Loucy (cell line): ENCODE measurements around the gene OR6S1.

ENCODE experiments used
- H2AFZ ChIP-seq: fragments of 200-600 bp; sonication (generic); 2 replicates; pipeline ENCODE4 v1.6.0; 2016; ENCODE audit warnings: antibody characterized with exemption, mild to moderate bottlenecking, low read length, moderate library complexity
- H3F3A ChIP-seq: fragments of 200-600 bp; 2 replicates; pipeline ENCODE4 v1.6.0; 2016; ENCODE audit warnings: antibody characterized with exemption, low read depth, mild to moderate bottlenecking
- H3K27me3 ChIP-seq: fragments of 200-600 bp; sonication (generic); 2 replicates; pipeline ENCODE4 v1.6.1; 2014; ENCODE audit warnings: low read length, mild to moderate bottlenecking; ENCODE audit not compliant: insufficient read depth, poor library complexity, severe bottlenecking
- H3K36me3 ChIP-seq: fragments of 200-600 bp; sonication (generic); 2 replicates; pipeline ENCODE4 v1.6.1; 2016; ENCODE audit warnings: low read length; ENCODE audit not compliant: insufficient read depth
- H3K4me1 ChIP-seq: fragments of 200-600 bp; sonication (generic); 2 replicates; pipeline ENCODE4 v1.5.1; 2014; ENCODE audit warnings: low read length, mild to moderate bottlenecking; ENCODE audit not compliant: insufficient read depth, poor library complexity, severe bottlenecking
- H3K4me2 ChIP-seq: fragments of 200-600 bp; sonication (generic); 2 replicates; pipeline ENCODE4 v1.6.0; 2014; ENCODE audit warnings: antibody characterized with exemption, low read length, low read depth, mild to moderate bottlenecking; ENCODE audit not compliant: poor library complexity, severe bottlenecking
- H3K4me3 ChIP-seq: fragments of 200-600 bp; sonication (generic); 2 replicates; pipeline ENCODE4 v1.5.1; 2014; ENCODE audit warnings: low read length, mild to moderate bottlenecking, mixed read lengths; ENCODE audit not compliant: poor library complexity, severe bottlenecking
- H3K79me2 ChIP-seq: fragments of 200-600 bp; sonication (generic); 2 replicates; pipeline ENCODE4 v1.6.1; 2014; ENCODE audit warnings: low read length; ENCODE audit not compliant: insufficient read depth
- H3K9ac ChIP-seq: fragments of 200-600 bp; sonication (generic); 2 replicates; pipeline ENCODE4 v1.6.0; 2014; ENCODE audit warnings: mild to moderate bottlenecking, low read depth, low read length, moderate library complexity; ENCODE audit not compliant: poor library complexity, severe bottlenecking
- H3K9me2 ChIP-seq: fragments of 200-600 bp; sonication (generic); replicated peaks from 2 replicates; pipeline ENCODE4 v1.6.1; 2016; ENCODE audit warnings: low read depth, low read length, mixed read lengths
- H3K9me3 ChIP-seq: fragments of 200-600 bp; sonication (generic); 2 replicates; pipeline ENCODE4 v1.6.1; 2014; ENCODE audit warnings: mild to moderate bottlenecking, antibody characterized with exemption, low read length, low read depth; ENCODE audit not compliant: insufficient read depth
- H4K20me1 ChIP-seq: fragments of 200-600 bp; sonication (generic); 2 replicates; pipeline ENCODE4 v1.6.0; 2014; ENCODE audit warnings: antibody characterized with exemption, low read length, mild to moderate bottlenecking; ENCODE audit not compliant: insufficient read depth, poor library complexity, severe bottlenecking
- EZH2phosphoT487 ChIP-seq: fragments of 200-600 bp; IDR thresholded peaks from 2 replicates; pipeline ENCODE4 v1.6.1; 2018; ENCODE audit warnings: antibody characterized with exemption, mild to moderate bottlenecking, moderate library complexity, borderline replicate concordance
- TF ChIP-seq, protein P1 (sequence below): fragments of 200-600 bp; sonication (generic); conservative IDR thresholded peaks from 2 replicates; pipeline ENCODE4 v1.5.1; 2014; ENCODE audit warnings: mild to moderate bottlenecking, antibody characterized with exemption, low read length

The OR6S1 gene

DNA sequence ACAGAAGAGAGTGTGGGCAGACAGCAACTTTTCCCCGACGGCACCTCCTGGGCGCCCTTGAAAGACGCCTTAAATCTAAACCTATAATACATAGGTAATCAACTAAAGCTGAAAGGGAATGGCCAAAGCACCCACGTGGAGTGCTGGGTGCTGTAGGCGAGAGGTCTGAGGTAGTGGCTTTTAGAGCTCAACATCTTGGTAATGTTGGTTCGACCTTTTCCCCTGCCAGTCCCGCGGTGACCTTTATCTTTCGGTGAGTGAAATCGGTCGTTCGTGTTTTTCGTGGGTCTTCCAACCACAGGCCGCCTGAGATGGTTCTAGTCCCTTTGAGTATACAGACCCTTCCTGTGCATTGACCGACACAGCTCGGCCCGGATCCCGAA, 9.1 kb downstream of the OR6S1 start:
- Histone ChIP-seq H3K9me2 (no peaks in the 10 kb centered on the region), H3K9me3 (no peaks in the 10 kb centered on the region; the same call in 1 of the 2 replicates), H3K36me3 (no peaks in the 10 kb centered on the region), H3K9ac (no peak overlapping the region), H3K27me3 (no peaks in the 10 kb centered on the region), H3K4me2 (no peak overlapping the region), H4K20me1 (no peaks in the 10 kb centered on the region), H2AFZ (no peak overlapping the region), H3F3A (no peaks in the 10 kb centered on the region), H3K79me2 (no peaks in the 10 kb centered on the region), H3K4me3 (no peak overlapping the region), H3K4me1 (no peaks in the 10 kb centered on the region)
- TF ChIP-seq, protein P1, sequence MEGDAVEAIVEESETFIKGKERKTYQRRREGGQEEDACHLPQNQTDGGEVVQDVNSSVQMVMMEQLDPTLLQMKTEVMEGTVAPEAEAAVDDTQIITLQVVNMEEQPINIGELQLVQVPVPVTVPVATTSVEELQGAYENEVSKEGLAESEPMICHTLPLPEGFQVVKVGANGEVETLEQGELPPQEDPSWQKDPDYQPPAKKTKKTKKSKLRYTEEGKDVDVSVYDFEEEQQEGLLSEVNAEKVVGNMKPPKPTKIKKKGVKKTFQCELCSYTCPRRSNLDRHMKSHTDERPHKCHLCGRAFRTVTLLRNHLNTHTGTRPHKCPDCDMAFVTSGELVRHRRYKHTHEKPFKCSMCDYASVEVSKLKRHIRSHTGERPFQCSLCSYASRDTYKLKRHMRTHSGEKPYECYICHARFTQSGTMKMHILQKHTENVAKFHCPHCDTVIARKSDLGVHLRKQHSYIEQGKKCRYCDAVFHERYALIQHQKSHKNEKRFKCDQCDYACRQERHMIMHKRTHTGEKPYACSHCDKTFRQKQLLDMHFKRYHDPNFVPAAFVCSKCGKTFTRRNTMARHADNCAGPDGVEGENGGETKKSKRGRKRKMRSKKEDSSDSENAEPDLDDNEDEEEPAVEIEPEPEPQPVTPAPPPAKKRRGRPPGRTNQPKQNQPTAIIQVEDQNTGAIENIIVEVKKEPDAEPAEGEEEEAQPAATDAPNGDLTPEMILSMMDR = no peak
- no peak for TF ChIP-seq EZH2phosphoT487

DNA sequence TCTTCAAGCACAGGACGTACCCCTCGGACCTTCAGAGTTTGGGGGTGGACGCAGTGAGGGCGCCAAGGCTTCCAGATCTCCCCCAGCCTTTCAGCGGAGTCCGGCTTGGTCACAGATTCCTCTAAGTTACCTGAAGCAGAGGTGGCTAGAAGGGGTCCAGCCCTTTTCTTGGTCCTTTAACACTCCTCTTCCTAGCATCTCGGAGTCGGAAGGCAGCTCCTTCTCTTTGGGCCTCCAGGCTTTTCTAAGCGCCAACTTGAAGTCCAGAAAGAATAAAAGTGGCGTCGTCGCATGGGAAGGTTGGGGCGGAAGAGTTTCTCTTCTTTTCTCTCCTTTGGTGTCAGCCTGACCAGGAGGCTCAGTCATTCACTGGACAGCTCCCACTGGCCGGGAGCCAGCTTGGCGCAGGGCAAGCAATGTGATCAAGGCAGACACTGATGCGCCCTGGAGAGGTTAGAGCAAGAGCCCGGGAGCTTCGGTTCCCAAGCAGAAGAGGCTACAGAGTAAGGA, 9.6 kb downstream of the OR6S1 start:
- no peak overlapping the region for H3K4me2 ChIP-seq
- H3K27me3 ChIP-seq = no peaks in the 10 kb centered on the region
- no peaks in the 10 kb centered on the region for H3K4me1 ChIP-seq
- no peaks in the 10 kb centered on the region; the same call in 1 of the 2 replicates for H3K9me3 ChIP-seq
- no peak for TF ChIP-seq EZH2phosphoT487
- TF ChIP-seq, protein P1 = no peak
- H3K9ac ChIP-seq = no peak overlapping the region
- H3K9me2 ChIP-seq = no peaks in the 10 kb centered on the region
- no peaks in the 10 kb centered on the region for H3K79me2 ChIP-seq
- H3K4me3 ChIP-seq = no peak overlapping the region
- H4K20me1 ChIP-seq = no peaks in the 10 kb centered on the region
- H2AFZ ChIP-seq = no peak overlapping the region
- no peaks in the 10 kb centered on the region for H3F3A ChIP-seq
- H3K36me3 ChIP-seq = no peaks in the 10 kb centered on the region

- H3K79me2 ChIP-seq = no peaks in the 10 kb centered on the region
- H2AFZ ChIP-seq = no peak overlapping the region
- no peaks in the 10 kb centered on the region for H3K36me3 ChIP-seq
- H3K4me1 ChIP-seq = no peaks in the 10 kb centered on the region
- no peaks in the 10 kb centered on the region for H3K9me2 ChIP-seq
- no peaks in the 10 kb centered on the region for H3F3A ChIP-seq
- no peak overlapping the region for H3K9ac ChIP-seq
- no peaks in the 10 kb centered on the region for H3K27me3 ChIP-seq
- H3K9me3 ChIP-seq = no peaks in the 10 kb centered on the region; the same call in 1 of the 2 replicates
- no peak overlapping the region for H3K4me2 ChIP-seq
- no peak overlapping the region for H3K4me3 ChIP-seq
- no peaks in the 10 kb centered on the region for H4K20me1 ChIP-seq
- TF ChIP-seq EZH2phosphoT487 = no peak
- TF ChIP-seq, protein P1 = no peak
Observed at GRCh38 chr14:20631023-20631879, 10.2 kb downstream of the OR6S1 start.
